ENCODE measurements around the gene RPL9.
A peak's percentile ranks its signal among the peaks of the same experiment; 100 is the strongest.

- TF ChIP-seq SUZ12 (IDR thresholded peaks at IDR 0.05; ENCODE audit: low read depth, low read length) (no peak), IRF1 (CRISPR knock-in tag; IDR thresholded peaks at IDR 0.05; ENCODE audit: low read depth) (no peak), ZFP41 (CRISPR knock-in tag; IDR thresholded peaks at IDR 0.05; ENCODE audit: borderline replicate concordance) (no peak), MXD3 (CRISPR knock-in tag; IDR thresholded peaks at IDR 0.05) (no peak), ZNF274 (CRISPR knock-in tag; IDR thresholded peaks at IDR 0.05) (no peak), ZBTB1 (CRISPR knock-in tag; IDR thresholded peaks at IDR 0.05; ENCODE audit: borderline replicate concordance) (no peak), TCF12 (IDR thresholded peaks at IDR 0.05) (no peak), TCF12 (CRISPR knock-in tag; IDR thresholded peaks at IDR 0.05) (no peak), POLR2A (IDR thresholded peaks at IDR 0.05; ENCODE audit: insufficient read depth in 1 of 2, low read depth in 2 of 2, low read length in 2 of 2) (peak; percentile 42 to 48; a peak in 2 of 4 replicates), POLR2AphosphoS5 (IDR thresholded peaks at IDR 0.05; ENCODE audit: low read depth, low read length) (peak; percentile 79), CERS6 (CRISPR knock-in tag; IDR thresholded peaks at IDR 0.05) (no peak), HNRNPUL1 (IDR thresholded peaks at IDR 0.05; ENCODE audit: low read depth, low read length) (no peak), BRCA1 (CRISPR knock-in tag; IDR thresholded peaks at IDR 0.05) (no peak), ZBTB8A (CRISPR knock-in tag; IDR thresholded peaks at IDR 0.05; ENCODE audit: borderline replicate concordance, low read depth) (no peak), REST (IDR thresholded peaks at IDR 0.05; ENCODE audit: borderline replicate concordance in 1 of 2, low read depth in 1 of 2, low read length in 2 of 2) (no peak)
Measured at GRCh38 chr4:39497909-39498726, 39.4 kb upstream of the RPL9 start.

Data from HepG2 (cell line).